ENCODE results near the gene PTPRF. TPM values are rescaled to one million over a fixed set of nuclear protein-coding genes. Genes with fewer than 3 reads are reported as not detected.

Gene PTPRF
- total and polyA plus RNA-seq, 10 donors, result 2.7 to 25.0 (median 10.8) TPM

GRCh38 chr1:43570715-43571114 is 40.0 kb downstream of the PTPRF start:
- no peak for DNase-seq
- no peak for TF ChIP-seq POLR2A (IDR thresholded peaks at IDR 0.05)
- no peak for TF ChIP-seq CTCF (IDR thresholded peaks at IDR 0.05 in 8 of 11, conservative IDR thresholded peaks at IDR 0.05 in 3 of 11)
- no peak for TF ChIP-seq POLR2AphosphoS5 (IDR thresholded peaks at IDR 0.05)

GRCh38 chr1:43572084-43572483 is 41.4 kb downstream of the PTPRF start:
- WGBS, 5 donors, result 50 to 60% (median 54%) methylated on average over 2 of the region's 2 CpGs

More at GRCh38 chr1:43570715-43571114, 40.0 kb downstream of the PTPRF start:
- H3K9me3 ChIP-seq, result no peaks in the 10 kb centered on the region
- peaks cover 0 to 7% (median 6%) of the 10 kb centered on the region in 6 donors for H3K4me1 ChIP-seq
- no peak overlapping the region for H3K4me3 ChIP-seq
- H3K27ac ChIP-seq, result no peak overlapping the region
- 84 to 92% (median 91%) methylated on average over 14 of the region's 14 CpGs for WGBS, 5 donors
- intact Hi-C loops (cut with DNase I; ENCODE audit: low total_unique reads), result no loop called here
- H3K36me3 ChIP-seq, result no peaks in the 10 kb centered on the region
- H3K27me3 ChIP-seq (replicated peaks in 1 of 7), result peaks cover 0 to 10% (median 4%) of the 10 kb centered on the region in 7 donors

GRCh38 chr1:43572538-43572937 is 41.9 kb downstream of the PTPRF start:
- Histone ChIP-seq H3K27me3 (replicated peaks in 1 of 7) (no peaks in the 10 kb centered on the region), H3K9me3 (no peaks in the 10 kb centered on the region), H3K36me3 (no peaks in the 10 kb centered on the region), H3K27ac (no peak overlapping the region), H3K4me3 (no peak overlapping the region), H3K4me1 (no peaks in the 10 kb centered on the region)
- intact Hi-C loops (cut with DNase I; ENCODE audit: low total_unique reads), result no loop called here
- no peak for DNase-seq
- 87 to 95% (median 94%) methylated on average over 9 of the region's 9 CpGs for WGBS, 5 donors
- TF ChIP-seq POLR2A (IDR thresholded peaks at IDR 0.05) (no peak), CTCF (IDR thresholded peaks at IDR 0.05 in 8 of 11, conservative IDR thresholded peaks at IDR 0.05 in 3 of 11) (no peak), POLR2AphosphoS5 (IDR thresholded peaks at IDR 0.05) (no peak)

More at GRCh38 chr1:43572084-43572483, 41.4 kb downstream of the PTPRF start:
- Histone ChIP-seq H3K4me1 (no peaks in the 10 kb centered on the region), H3K36me3 (no peaks in the 10 kb centered on the region), H3K27me3 (replicated peaks in 1 of 7) (no peaks in the 10 kb centered on the region), H3K4me3 (no peak overlapping the region), H3K27ac (no peak overlapping the region), H3K9me3 (no peaks in the 10 kb centered on the region)
- no peak for DNase-seq
- intact Hi-C loops (cut with DNase I; ENCODE audit: low total_unique reads), result no loop called here
- TF ChIP-seq POLR2A (IDR thresholded peaks at IDR 0.05), result no peak
- no peak for TF ChIP-seq POLR2AphosphoS5 (IDR thresholded peaks at IDR 0.05)
- no peak for TF ChIP-seq CTCF (IDR thresholded peaks at IDR 0.05 in 8 of 11, conservative IDR thresholded peaks at IDR 0.05 in 3 of 11)

- WGBS, 5 donors, result 88 to 96% (median 90%) methylated on average over 6 to 11 of the region's 11 CpGs
Measured at GRCh38 chr1:43573066-43573800, 42.5 kb downstream of the PTPRF start.

More at GRCh38 chr1:43573066-43573800, 42.5 kb downstream of the PTPRF start:
- no peaks in the 10 kb centered on the region for H3K4me1 ChIP-seq
- no peak overlapping the region for H3K27ac ChIP-seq
- H3K36me3 ChIP-seq, result no peaks in the 10 kb centered on the region
- intact Hi-C loops (cut with DNase I; ENCODE audit: low total_unique reads), result no loop called here
- no peak for DNase-seq
- no peak for TF ChIP-seq CTCF (IDR thresholded peaks at IDR 0.05 in 8 of 11, conservative IDR thresholded peaks at IDR 0.05 in 3 of 11)
- no peak for TF ChIP-seq POLR2A (IDR thresholded peaks at IDR 0.05)
- TF ChIP-seq POLR2AphosphoS5 (IDR thresholded peaks at IDR 0.05), result no peak
- H3K9me3 ChIP-seq, result no peaks in the 10 kb centered on the region
- H3K27me3 ChIP-seq (replicated peaks in 1 of 7), result no peaks in the 10 kb centered on the region
- no peak overlapping the region for H3K4me3 ChIP-seq

Measured in spleen (tissue), 11 donors.